DMS53 (cell line): ENCODE data around the gene NDP.
"Not testable (repeated sequence)": the region's sequence is repeated elsewhere in the genome, so short reads cannot be mapped to it uniquely, and the experiment has no call there.

Experiments
- DNase-seq: peaks from one replicate; lab custom pipeline; 2025; lab: John Stamatoyannopoulos, UW

Gene NDP

DNA sequence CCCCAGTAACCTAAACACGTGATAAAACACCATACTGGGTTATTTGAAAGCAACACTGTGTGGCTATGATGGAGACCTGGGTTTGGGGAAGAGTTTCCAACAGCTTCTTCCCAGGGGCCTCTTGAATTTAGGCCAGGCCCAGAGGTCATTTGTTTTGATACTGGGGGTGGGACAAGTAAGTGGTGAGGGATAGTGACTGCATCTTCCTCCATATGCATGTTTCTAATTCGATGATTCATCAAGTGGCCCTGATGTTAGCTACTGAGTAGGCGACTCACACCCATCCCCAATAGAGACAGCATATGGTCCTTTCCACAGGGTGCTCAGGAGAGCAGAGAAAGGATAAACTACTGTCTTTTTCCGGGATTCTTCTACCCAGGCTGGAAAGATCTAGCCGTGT, 2.7 kb downstream of the NDP start:
- DNase-seq: peak; percentile 7

DNA sequence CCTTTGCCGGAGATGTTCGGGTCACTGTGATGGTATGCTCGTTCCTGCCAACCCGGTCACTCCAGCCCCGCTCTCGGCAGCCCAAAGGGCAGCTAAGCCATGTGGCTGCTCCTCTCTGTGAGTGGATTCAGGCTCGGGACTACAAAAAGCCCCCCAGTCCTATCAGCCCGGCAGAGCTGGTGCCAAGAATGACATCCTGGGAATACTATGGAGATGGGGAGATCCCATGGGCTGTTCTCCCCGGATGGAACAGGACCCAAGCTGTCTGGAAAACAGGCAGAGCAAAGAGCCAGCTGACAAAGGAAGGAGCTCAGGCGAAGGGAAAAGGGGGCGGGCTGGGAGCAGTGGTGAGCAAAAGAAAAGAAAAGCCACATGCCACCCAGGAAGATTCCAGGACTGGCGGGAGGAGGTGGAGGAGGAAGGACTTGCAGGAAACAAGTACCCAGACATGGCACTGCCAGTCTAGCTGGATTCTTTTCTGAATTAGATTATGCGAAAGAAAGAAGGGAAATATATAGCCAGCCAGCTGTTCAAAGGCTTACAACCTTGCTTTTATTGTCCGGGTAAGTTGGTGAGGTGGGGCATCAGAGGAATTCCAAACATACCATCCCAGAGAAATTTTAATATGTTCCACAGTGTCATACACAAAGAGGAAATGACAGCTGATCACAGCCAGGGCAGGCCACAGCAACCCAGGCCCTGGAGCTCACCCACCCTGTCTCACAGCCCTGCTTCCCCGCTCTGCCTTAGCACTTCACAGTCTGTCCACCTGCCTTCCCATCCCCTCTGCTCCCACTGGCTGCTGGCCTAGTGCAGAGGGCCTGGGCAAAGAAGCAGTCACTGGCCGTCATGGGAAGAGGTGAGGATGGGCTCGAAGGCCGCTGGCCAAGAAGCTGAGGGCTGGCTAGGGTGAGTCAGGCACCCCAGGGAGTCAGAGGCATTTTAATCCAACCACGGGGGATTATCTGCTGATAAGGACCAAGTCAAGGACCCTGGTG, 3.4 kb downstream of the NDP start:
- no peak for DNase-seq

DNA sequence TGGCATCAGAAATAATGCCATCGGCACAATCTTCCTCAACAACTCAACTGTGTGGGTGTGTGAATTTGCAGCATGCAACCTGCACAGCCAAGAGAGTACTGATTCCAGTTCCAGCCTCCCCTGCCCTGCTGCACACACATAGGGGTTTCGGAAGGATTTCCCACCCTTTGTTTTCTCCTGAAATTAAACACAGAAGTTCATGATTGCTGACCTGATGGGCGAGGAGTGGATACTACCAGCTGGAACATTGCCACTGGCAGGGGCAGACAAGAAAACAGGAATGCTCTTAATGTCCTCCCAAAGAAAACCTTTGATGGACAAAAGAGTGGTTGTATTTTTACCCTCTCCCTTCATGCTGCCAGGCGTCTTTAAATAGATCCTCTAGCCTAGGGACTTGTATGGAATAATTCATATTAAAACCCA, 4.8 kb downstream of the NDP start:
- no peak for DNase-seq

DNA sequence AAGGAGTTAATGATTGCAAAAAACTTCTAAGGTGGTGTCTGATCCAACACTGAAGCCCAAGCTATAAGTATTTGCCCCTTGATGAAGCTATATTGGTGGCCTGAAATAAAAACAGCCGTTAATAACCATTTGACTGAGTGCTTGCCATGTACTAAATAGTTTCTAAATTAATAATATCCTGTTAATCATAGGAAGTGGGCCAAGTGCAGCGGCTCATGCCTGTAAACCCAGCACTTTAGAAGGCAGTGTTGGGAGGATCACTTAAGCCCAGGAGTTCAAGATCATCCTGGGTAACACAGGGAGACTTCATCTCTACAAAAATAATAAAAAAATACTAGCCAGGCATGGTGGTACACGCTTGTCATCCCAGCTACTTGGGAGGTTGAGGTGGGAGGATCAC, 8.3 kb downstream of the NDP start:
- no peak for DNase-seq

DNA sequence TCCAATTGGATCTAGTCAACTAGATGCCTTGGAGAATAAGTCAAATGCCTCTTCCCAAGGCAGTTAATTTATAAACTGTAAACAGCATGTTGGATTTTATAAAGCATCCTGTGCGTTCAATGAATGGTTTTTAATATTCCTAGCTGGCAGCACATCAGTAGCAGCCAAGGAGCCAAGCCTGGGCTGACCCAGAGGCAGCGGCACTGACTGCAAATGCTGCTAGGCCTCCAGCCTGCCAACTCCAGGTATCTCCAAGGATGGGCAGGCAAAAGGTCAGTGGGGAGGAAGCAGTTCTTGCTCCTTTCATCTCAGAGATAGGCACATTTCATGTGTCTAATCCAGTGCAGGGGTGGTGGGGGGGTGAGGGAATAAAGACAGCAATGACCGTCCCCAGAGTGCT, 9.5 kb downstream of the NDP start:
- no peak for DNase-seq

DNA sequence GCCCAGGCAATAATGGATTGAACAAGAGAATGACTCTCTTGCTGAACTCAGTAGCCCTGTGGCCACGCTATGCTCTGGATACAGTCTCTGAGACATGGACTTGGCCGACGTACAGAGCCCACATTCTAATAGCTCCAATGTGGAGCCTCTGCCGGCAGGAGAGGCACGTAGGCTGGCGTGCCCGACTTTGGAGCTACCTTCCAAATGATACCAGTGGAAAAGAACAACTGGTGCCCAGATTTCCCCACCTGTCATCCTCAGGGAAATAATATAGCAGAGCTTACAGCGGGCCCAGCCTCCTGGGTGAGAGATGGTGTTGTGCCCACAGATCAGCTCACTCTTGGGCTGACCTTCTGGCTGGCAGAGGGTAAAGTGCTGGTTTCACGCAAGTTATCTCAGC, 10.6 kb downstream of the NDP start:
- no peak for DNase-seq

DNA sequence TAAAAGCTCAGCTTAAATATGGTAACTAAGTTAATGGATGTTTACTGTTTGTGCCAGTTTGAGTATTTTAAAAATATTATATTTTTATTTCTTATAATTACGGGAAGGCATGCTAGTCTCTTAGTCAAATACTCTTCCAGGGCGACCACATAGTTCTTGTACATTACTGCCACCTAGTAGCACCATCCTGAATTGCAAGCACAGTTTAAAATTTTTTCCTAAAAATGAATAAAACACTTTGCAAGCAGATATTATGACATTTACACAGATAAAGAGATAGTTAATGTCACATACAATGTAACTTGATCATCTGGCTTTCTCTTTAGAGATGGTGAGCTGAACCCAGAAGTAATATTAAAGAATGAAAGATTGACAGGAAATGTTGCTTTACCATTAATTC, 11.5 kb downstream of the NDP start:
- peak; percentile 26 for DNase-seq

DNA sequence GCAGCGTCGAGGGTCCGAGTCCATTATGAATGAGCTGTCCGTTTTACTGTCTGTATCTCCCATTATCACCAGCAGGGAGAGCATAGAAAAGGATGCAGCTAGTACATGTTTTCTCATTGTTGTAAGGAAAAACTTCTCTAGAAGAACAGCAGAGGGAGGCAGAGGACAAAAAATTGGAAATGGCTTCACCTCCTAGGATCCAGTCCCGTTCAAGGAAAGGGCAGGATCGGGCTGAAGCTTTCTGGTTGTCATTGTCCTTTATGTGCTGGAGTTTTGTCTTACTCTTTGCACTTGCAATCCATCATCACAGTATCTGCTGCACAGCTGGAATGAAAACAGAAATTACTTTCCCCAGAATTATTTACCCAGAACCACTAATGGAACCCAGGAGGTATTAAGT, 14.7 kb downstream of the NDP start:
- peak; percentile 89 for DNase-seq

DNA sequence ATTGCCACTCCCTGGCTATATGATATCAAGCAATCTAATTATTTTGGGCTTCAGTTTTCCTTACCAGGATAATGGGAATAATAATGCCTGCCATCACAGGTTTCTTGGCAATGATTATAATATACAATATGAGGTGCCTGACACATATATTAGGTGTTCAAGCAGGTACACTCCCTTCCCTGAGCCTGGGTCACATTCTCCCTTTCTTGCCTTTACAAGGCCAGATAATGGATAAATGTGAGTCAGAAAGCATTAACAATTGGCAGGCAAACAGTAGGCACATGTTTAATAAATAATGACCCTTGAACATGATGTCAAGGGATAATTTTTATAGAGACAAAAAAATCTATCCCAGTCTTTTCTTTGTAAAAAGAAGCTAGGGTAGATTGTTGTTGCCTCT, 17.2 kb downstream of the NDP start:
- DNase-seq: no peak

DNA sequence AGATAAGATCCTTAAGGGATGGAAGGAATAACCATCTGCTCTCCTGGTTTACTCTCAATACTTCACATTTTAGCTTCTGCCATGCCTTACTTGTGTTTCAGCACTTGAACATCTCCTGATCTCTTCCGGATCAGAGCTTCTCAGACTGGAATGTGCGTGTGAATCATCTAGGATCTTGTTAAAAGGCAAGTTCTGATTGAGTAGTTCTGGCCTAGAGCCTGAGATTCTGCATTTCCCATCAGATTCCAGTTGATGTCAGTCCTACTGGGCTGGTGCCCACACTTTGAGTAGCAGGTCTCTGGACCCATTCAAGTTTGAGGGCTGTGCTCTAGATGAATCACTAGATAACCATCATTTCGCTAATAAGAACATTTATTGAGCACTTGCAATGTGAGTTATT, 20.0 kb downstream of the NDP start:
- no peak for DNase-seq

DNA sequence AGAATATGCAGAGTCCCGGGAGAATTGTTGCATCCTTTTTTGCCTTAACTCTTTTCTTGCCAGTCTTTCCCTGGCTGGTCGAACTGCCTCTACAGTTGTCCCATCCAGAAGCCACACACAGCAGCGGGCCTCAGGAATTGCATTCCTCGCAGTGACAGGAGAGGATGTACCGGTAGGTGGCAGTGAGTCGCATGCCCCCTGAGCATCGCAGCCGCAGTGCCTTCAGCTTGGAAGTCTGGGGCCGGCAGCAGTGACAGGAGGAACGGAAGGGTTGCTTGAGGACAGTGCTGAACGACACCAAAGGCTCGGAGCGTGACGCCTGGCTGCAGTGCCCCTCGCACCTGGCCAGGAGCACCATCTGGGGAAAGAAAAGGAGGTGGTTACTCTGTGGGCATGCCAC, 23.5 kb downstream of the NDP start:
- DNase-seq: peak; percentile 77

DNA sequence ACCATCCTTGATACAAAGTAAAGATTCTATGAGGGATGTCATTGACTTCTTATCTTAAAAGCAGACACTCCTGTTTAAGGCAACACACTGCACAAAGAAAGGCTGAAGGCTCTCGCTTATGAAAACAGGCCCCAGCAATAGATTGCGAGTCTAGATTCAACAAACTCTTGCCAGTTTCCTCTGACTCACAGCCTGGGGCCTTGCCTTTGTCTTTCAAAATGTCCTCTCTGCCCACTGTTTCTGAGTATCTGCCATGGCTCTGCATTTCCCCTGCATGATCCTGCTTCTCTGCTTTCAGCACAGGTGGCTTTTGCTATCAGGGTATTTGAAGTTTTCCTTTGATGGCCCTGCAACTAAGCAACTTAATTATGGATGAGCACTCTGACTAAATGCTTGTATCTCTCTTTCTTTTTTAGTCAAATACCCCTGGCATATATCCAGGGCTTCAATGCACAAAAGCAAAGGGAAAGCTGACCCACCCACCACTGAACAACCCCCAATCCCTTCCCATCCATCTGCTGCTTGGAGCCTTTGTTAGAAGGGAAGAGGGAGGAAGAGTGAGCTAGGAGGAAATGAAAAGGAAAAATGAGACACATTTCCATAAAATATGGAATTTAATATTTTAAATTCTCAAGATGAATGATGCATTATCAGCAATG, 32.2 kb downstream of the NDP start:
- DNase-seq: peak; percentile 6

DNA sequence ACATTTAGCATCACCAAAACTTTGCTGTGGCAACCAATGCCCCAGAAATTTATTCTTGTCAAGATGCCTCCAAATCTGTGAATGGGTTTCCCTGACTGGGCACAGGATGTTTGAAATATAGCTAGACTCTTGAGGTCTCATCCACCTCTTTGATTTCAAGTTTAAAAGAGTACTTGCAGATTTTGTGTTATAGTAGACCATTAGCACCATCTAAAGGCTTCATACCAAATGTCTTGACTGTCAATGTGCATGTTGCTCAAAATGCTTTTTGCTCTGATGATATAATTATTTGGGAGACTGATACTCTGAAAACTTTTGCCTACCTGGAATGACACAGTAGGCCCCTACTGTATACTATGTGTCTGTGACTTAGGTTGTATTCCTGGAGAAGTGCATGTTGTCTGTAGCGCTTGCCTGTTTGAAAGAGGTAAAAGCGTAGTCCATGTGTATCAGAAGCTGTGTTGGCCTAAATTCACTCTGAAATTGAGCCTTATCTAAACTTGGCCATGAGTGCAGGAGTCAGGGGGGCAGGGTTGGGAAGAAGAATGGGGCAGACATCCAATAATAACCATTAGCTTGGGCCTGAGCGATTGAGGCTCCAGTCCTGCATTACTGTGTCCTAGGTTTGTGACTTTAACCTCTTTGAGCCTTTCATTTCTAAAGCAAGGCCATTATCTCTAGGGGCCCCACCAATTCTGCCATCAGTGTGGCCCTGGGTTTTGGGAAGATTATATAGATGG, 33.8 kb downstream of the NDP start:
- DNase-seq: peak; percentile 37

DNA sequence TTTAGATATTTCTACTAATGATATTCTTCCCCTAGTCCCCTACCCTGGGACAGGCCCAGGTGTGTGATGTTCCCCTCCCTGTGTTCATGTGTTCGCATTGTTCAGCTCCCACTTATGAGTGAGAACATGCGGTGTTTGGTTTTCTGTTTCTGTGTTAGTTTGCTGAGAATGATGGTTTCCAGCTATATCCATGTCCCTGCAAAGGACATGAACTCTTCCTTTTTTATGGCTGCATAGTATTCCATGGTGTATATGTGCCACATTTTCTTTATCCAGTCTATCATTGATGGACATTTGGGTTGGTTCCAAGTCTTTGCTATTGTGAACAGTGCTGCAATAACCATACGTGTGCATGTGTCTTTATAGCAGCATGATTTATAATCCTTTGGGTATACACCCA, 51.2 kb downstream of the NDP start:
- not testable (repeated sequence) for DNase-seq

DNA sequence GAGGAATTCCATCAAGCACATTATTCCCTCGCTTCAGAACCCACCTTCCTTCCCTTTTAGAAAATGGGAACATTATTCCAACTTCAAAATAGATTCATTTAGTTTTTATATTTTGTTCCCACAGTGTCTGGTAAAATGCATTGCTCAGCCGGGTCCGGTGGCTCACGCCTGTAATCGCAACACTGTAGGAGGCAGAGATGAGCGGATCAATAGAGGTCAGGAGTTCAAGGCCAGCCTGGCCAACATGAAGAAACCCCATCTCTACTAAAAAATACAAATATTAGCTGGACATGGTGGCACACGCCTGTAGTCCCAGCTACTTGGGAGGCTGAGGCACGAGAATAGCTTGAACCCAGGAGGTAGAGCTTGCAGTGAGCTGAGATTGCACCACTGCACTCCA, 62.4 kb downstream of the NDP start:
- DNase-seq: not testable (repeated sequence)

DNA sequence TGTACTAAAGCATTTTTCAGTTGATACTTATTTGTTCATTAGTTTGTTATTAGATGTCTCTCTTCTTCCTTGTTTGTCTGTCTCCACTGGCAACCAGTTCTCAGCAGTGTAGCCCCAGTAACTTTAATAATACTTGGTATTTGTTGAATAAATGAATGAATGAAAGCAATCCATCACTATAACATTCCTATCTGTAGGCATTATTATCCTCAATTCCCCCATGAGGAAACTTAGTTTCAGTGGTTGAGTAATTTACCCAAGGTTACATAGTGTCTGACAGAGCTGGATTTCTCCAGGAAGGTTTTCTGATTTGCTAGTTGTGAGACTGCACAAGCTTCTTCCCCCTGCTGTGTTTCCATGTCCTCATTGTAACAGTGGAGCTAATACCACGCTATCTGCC, 63.2 kb downstream of the NDP start:
- DNase-seq: no peak

DNA sequence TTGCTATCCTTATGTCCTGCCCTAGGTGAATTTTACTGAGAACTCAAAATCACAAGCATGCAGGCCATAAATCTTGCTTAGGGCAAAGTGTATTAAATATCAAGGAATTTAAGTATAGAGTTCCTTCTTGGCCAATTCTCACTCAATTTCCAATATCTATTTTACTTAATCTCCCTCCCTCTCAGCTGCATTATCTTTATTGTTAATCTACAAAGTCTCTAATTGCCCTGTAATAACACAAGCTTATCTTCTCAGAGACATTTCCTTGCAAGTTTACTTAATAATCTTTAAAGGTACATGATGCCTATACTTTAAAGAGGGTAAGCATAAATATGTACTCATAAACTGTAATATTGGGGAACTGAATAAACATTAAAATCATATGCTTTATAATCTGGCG, 64.0 kb downstream of the NDP start:
- DNase-seq: no peak

DNA sequence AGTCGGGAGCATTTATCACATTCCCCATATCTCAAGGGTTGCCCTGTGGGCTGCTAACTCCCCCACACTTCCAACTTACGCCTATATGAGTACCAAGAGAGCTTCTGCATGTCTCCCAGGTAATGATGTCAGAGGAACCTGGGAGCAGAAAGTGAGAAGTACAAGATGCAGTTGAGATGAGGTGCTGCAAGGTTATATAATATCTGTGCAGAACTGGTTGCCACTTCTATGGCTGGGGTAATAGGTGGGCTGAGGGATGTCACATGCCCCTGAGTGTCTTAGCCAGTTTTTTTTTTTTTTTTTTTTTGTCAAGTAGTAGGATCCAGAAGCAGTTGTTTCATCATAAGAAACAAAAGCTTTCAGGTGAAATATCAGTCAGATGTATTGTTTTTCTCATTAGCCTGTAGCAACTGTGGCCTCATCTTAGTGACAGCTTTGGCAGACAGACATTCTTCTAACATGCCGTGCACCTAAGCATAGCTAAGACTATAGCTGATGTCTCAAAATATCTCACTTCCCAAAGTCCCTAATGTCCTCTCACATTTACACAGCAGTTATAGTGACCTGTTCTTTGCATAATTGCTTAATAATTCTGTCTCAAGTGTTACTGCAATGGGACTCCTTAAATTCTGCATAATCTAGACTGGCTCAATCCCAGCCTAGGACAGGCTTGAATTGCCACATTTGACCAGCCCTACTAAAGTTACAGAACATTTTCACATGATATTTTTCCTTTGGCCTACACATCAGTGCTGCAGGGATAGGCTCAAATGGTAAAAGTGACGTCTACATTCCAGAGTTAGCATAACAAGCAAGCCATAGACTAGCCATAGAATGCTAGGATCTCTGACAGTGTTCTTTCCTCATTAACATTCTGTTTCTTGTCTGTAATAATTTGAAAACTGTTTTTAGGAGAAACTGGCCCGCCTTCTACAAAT, 73.0 kb downstream of the NDP start:
- DNase-seq: no peak
